LNCaP clone FGC (cell line): ENCODE results near the gene EFCAB6.

Source experiments
- DNase-seq: peaks from one replicate; pipeline ENCODE4 v3.0.0-alpha.2; 2011; ENCODE audit warnings: low read depth
- H3K4me3 ChIP-seq: 2 replicates; pipeline ENCODE4 v1.5.1; 2011; ENCODE audit warnings: mild to moderate bottlenecking, low read depth, low read length, control low read depth
- CTCF ChIP-seq: IDR thresholded peaks from 2 replicates; pipeline ENCODE4 v1.5.1; 2012; ENCODE audit warnings: mild to moderate bottlenecking; ENCODE audit not compliant: control insufficient read depth, insufficient read depth; ENCODE audit errors: extremely low read depth

EFCAB6 gene

GRCh38 chr22:43570531-43571165 lies 241.5 kb downstream of the EFCAB6 start:
- DNase-seq, result no peak
- H3K4me3 ChIP-seq, result no peak overlapping the region
- no peak for TF ChIP-seq CTCF

- DNase-seq, result no peak
- H3K4me3 ChIP-seq, result no peak overlapping the region
- no peak for TF ChIP-seq CTCF
These were observed 243.0 kb downstream of the EFCAB6 start for GRCh38 chr22:43569111-43569510.

- no peak for DNase-seq
- no peak overlapping the region for H3K4me3 ChIP-seq
- TF ChIP-seq CTCF, result no peak
These were observed 244.3 kb downstream of the EFCAB6 start for GRCh38 chr22:43567691-43568324.

DNA sequence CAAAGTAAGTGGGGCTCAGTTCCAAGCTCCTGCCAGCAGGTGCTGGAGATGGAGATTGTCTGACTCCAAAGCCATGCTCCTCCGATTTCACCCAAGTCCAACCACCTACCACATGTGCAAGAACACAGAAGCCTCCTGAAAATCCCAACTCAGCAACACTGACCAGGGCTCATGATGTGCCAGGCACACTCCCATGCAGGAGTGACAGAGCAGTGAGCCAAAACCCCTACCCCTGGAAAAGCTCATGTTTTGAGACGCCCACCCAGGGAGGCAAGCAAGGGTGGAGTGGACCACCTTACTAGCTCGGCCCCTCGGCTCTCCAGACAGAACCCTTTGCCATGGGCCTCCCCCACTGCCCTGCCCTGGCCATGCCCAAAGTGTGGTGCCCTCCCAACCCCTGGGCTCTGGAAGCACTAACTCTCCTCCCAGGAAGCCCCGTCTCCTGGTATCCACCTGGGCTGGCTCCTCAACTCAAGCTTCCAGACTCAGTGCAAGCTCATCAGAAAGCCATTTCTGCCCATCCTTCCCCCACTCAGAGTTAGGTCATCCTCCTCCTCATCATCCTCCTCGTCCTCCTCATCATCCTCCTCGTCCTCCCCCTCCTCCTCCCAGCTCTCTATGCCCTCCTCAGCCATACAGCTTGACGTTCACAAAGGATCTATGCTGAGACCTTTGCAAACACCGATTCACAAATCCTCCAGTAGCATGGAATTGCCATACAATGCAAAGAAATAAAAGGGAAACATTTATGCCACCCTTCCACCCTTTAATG lies 245.4 kb downstream of the EFCAB6 start:
- no peak for DNase-seq

DNA sequence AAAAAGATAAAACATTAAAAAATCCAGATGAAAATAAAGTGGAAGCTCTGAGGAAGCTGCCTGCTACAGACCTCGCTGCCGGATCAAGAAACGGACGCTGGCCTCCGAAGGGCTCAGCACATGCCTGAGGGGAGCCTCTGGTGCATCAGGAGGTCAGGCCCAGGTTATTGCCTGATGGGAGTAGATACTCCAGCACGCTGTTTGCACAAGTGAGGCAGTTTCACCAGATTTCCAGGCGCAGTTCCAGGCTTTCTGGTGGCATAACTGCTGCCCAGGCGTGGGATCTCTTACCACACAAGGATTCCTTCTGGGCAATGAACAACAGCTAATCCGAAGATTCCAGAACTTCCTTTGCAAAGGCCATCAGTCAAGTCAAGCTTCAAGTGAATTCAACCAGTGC lies 246.1 kb downstream of the EFCAB6 start:
- TF ChIP-seq CTCF, result no peak
- peak; percentile 19 for DNase-seq

More for the DNA sequence above, 245.4 kb downstream of the EFCAB6 start:
- TF ChIP-seq CTCF, result no peak
- H3K4me3 ChIP-seq, result no peak overlapping the region

DNA sequence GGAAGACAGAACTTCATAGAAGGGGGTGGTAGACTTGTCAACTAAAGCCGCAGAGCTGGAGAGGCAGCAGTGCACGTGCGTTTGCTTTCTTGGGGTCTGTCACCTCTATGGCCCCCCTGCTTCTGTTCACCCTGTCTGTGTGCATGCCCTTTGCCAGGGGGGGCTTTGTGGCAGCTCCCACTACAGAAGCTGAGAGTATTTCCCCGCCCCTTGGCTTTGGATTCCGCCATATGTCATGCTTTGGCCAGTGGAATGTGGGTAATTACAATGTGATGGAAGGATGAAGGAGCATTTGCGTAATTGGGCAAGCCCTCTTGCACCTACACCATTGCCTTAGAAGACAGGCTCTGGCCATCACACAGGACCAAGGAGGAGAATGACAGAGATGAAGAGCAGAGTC lies 247.2 kb downstream of the EFCAB6 start:
- DNase-seq, result no peak
- no peak for TF ChIP-seq CTCF

More for the DNA sequence above, 246.1 kb downstream of the EFCAB6 start:
- no peak overlapping the region for H3K4me3 ChIP-seq

More for the DNA sequence above, 247.2 kb downstream of the EFCAB6 start:
- H3K4me3 ChIP-seq, result no peak overlapping the region
